GM19468 (cell line): ENCODE data around the gene ZNF423.
A peak's percentile ranks its signal among the peaks of the same experiment; 100 is the strongest.
"Not testable (repeated sequence)": the region's sequence is repeated elsewhere in the genome, so short reads cannot be mapped to it uniquely, and the experiment has no call there.

Experiments
- ATAC-seq: cut with Tn5 transposase; IDR thresholded peaks from one replicate; pipeline ENCODE4 v1.9.1; 2021; ENCODE audit warnings: mild to moderate bottlenecking, moderate library complexity, moderate number of reproducible peaks; ENCODE audit not compliant: unreplicated experiment; ENCODE audit errors: extremely low read depth

ZNF423 gene

GRCh38 chr16:49513040-49513439 lies 342.9 kb downstream of the ZNF423 start:
- ATAC-seq: no peak

- ATAC-seq: no peak
These were observed 345.1 kb downstream of the ZNF423 start for GRCh38 chr16:49510654-49511305.

- no peak for ATAC-seq
These were observed 345.8 kb downstream of the ZNF423 start for GRCh38 chr16:49510141-49510540.

GRCh38 chr16:49506058-49507013 lies 349.6 kb downstream of the ZNF423 start:
- ATAC-seq: not testable (repeated sequence)

- ATAC-seq: no peak
These were observed 350.4 kb downstream of the ZNF423 start for GRCh38 chr16:49505556-49505955.

GRCh38 chr16:49504626-49505025 lies 351.3 kb downstream of the ZNF423 start:
- no peak for ATAC-seq

- no peak for ATAC-seq
These were observed 351.9 kb downstream of the ZNF423 start for GRCh38 chr16:49504023-49504364.

- ATAC-seq: peak; percentile 54
These were observed 352.5 kb downstream of the ZNF423 start for GRCh38 chr16:49503256-49504022.

- ATAC-seq: no peak
These were observed 353.6 kb downstream of the ZNF423 start for GRCh38 chr16:49502136-49502881.

- ATAC-seq: no peak
These were observed 355.9 kb downstream of the ZNF423 start for GRCh38 chr16:49499869-49500610.

- no peak for ATAC-seq
These were observed 356.5 kb downstream of the ZNF423 start for GRCh38 chr16:49499414-49499785.

- ATAC-seq: no peak
These were observed 357.1 kb downstream of the ZNF423 start for GRCh38 chr16:49498666-49499413.

GRCh38 chr16:49498264-49498663 lies 357.6 kb downstream of the ZNF423 start:
- ATAC-seq: no peak

GRCh38 chr16:49497466-49497865 lies 358.4 kb downstream of the ZNF423 start:
- no peak for ATAC-seq

- no peak for ATAC-seq
These were observed 359.3 kb downstream of the ZNF423 start for GRCh38 chr16:49496656-49497055.

- ATAC-seq: no peak
These were observed 360.1 kb downstream of the ZNF423 start for GRCh38 chr16:49495596-49496355.

GRCh38 chr16:49494891-49495566 lies 360.9 kb downstream of the ZNF423 start:
- no peak for ATAC-seq
